H9 (cell line): ENCODE measurements around the gene CAMKV. TPM values are rescaled to one million over a fixed set of nuclear protein-coding genes. Genes with fewer than 3 reads are reported as not detected.

Experiments used
- DNase-seq: peaks from one replicate; pipeline ENCODE4 v3.0.0-alpha.2; 2017
- H2AFZ ChIP-seq: one replicate; pipeline ENCODE4 v1.6.1; 2013; ENCODE audit warnings: mild to moderate bottlenecking, low read length, control low read depth, moderate library complexity
- H2AK5ac ChIP-seq: 2 replicates; pipeline ENCODE4 v1.6.1; 2013; ENCODE audit warnings: low read length, control low read depth, mixed read lengths; ENCODE audit not compliant: insufficient read length
- H2BK120ac ChIP-seq: one replicate; pipeline ENCODE4 v1.6.1; 2013; ENCODE audit warnings: low read depth, mild to moderate bottlenecking, low read length, control low read depth, inconsistent platforms; ENCODE audit not compliant: poor library complexity, severe bottlenecking
- H2BK12ac ChIP-seq: 2 replicates; pipeline ENCODE4 v1.6.1; 2013; ENCODE audit warnings: low read length, control low read depth, mixed read lengths, low read depth; ENCODE audit not compliant: insufficient read length
- H2BK15ac ChIP-seq: 2 replicates; pipeline ENCODE4 v1.6.1; 2013; ENCODE audit warnings: low read depth, low read length, control low read depth
- H2BK20ac ChIP-seq: one replicate; pipeline ENCODE4 v1.6.1; 2013; ENCODE audit warnings: low read depth, mild to moderate bottlenecking, low read length, control low read depth, inconsistent platforms; ENCODE audit not compliant: poor library complexity, severe bottlenecking
- H2BK5ac ChIP-seq: 2 replicates; pipeline ENCODE4 v1.6.1; 2013; ENCODE audit warnings: low read length, control low read depth, mixed read lengths; ENCODE audit not compliant: insufficient read length
- H3K14ac ChIP-seq: 2 replicates; pipeline ENCODE4 v1.6.1; 2013; ENCODE audit warnings: low read length, control low read depth; ENCODE audit not compliant: insufficient read depth
- H3K18ac ChIP-seq: 2 replicates; pipeline ENCODE4 v1.6.1; 2013; ENCODE audit warnings: low read depth, mild to moderate bottlenecking, mixed read lengths, low read length, control low read depth; ENCODE audit not compliant: insufficient read length
- H3K23ac ChIP-seq: 2 replicates; pipeline ENCODE4 v1.6.1; 2013; ENCODE audit warnings: low read length, control low read depth, mixed read lengths, low read depth; ENCODE audit not compliant: insufficient read length
- H3K23me2 ChIP-seq: 2 replicates; pipeline ENCODE4 v1.6.1; 2013; ENCODE audit warnings: low read depth, mild to moderate bottlenecking, mixed read lengths, low read length, control low read depth; ENCODE audit not compliant: insufficient read length, poor library complexity, severe bottlenecking
- H3K27ac ChIP-seq: 2 replicates; pipeline ENCODE4 v1.5.1; 2013; ENCODE audit warnings: low read length, control low read depth, mixed read lengths, low read depth; ENCODE audit not compliant: insufficient read length
- H3K27me3 ChIP-seq: 2 replicates; pipeline ENCODE4 v1.6.1; 2013; ENCODE audit warnings: low read length, control low read depth, inconsistent platforms; ENCODE audit not compliant: insufficient read depth
- H3K4ac ChIP-seq: 2 replicates; pipeline ENCODE4 v1.6.1; 2013; ENCODE audit warnings: low read depth, mild to moderate bottlenecking, control low read depth, inconsistent platforms, low read length, moderate library complexity
- H3K4me1 ChIP-seq: 2 replicates; pipeline ENCODE4 v1.6.1; 2013; ENCODE audit warnings: low read length, control low read depth, inconsistent platforms; ENCODE audit not compliant: insufficient read depth
- H3K4me2 ChIP-seq: 2 replicates; pipeline ENCODE4 v1.6.1; 2013; ENCODE audit warnings: low read length, control low read depth, mixed read lengths; ENCODE audit not compliant: insufficient read length, insufficient read depth
- H3K56ac ChIP-seq: 2 replicates; pipeline ENCODE4 v1.6.1; 2013; ENCODE audit warnings: low read depth, mild to moderate bottlenecking, mixed read lengths, low read length, control low read depth; ENCODE audit not compliant: insufficient read length
- H3K79me1 ChIP-seq: 2 replicates; pipeline ENCODE4 v1.6.1; 2013; ENCODE audit warnings: low read depth, mild to moderate bottlenecking, moderate library complexity, low read length, control low read depth, inconsistent platforms; ENCODE audit not compliant: insufficient read depth, poor library complexity, severe bottlenecking
- H3K79me2 ChIP-seq: 2 replicates; pipeline ENCODE4 v1.6.1; 2013; ENCODE audit warnings: low read length, control low read depth, inconsistent platforms; ENCODE audit not compliant: insufficient read depth
- H3K9ac ChIP-seq: 2 replicates; pipeline ENCODE4 v1.6.1; 2013; ENCODE audit warnings: low read length, control low read depth, mixed read lengths; ENCODE audit not compliant: insufficient read length; ENCODE audit errors: extremely low read depth
- H3K9me3 ChIP-seq: one replicate; pipeline ENCODE4 v1.6.1; 2013; ENCODE audit warnings: low read depth, low read length, inconsistent platforms; ENCODE audit not compliant: control insufficient read depth
- H3T11ph ChIP-seq: one replicate; pipeline ENCODE4 v1.6.1; 2013; ENCODE audit warnings: mild to moderate bottlenecking, low read length, control low read depth, inconsistent platforms
- H4K20me1 ChIP-seq: one replicate; pipeline ENCODE4 v1.6.1; 2013; ENCODE audit not compliant: control insufficient read depth, insufficient read length, insufficient read depth
- H4K5ac ChIP-seq: 2 replicates; pipeline ENCODE4 v1.6.1; 2013; ENCODE audit warnings: low read depth, mild to moderate bottlenecking, mixed read lengths, low read length, control low read depth; ENCODE audit not compliant: insufficient read length
- H4K8ac ChIP-seq: replicated peaks from 2 replicates; pipeline ENCODE4 v1.6.1; 2013; ENCODE audit warnings: low read length, control low read depth, mixed read lengths, low read depth; ENCODE audit not compliant: insufficient read length
- H4K91ac ChIP-seq: 2 replicates; pipeline ENCODE4 v1.6.1; 2013; ENCODE audit warnings: low read depth, mild to moderate bottlenecking, moderate library complexity, mixed read lengths, low read length, control low read depth; ENCODE audit not compliant: insufficient read length
- H3K27ac Mint-ChIP-seq, 3 experiments: 2 replicates in 2 of 3; 3 replicates in 1 of 3; pipeline ENCODE4 v1.8.0; 2020 to 2021; ENCODE audit warnings: mixed read lengths in 3 of 3, mild to moderate bottlenecking in 1 of 3, moderate library complexity in 1 of 3
- H3K27me3 Mint-ChIP-seq: 2 replicates; pipeline ENCODE4 v1.8.0; 2021; ENCODE audit warnings: low read depth, mild to moderate bottlenecking, moderate library complexity, mixed read lengths
- H3K36me3 Mint-ChIP-seq, 3 experiments: 2 replicates in 2 of 3; 3 replicates in 1 of 3; pipeline ENCODE4 v1.8.0; 2020 to 2021; ENCODE audit warnings: low read depth in 3 of 3, mixed read lengths in 3 of 3; ENCODE audit not compliant: insufficient read depth in 1 of 3
- H3K4me1 Mint-ChIP-seq, 2 experiments: 2 replicates each; pipeline ENCODE4 v1.8.0; 2020; ENCODE audit warnings: mixed read lengths in 2 of 2
- H3K4me3 Mint-ChIP-seq, 2 experiments: 2 replicates in 1 of 2; 3 replicates in 1 of 2; pipeline ENCODE4 v1.8.0; 2020 to 2021; ENCODE audit warnings: mild to moderate bottlenecking in 2 of 2, mixed read lengths in 2 of 2, moderate library complexity in 1 of 2
- H3K9me3 Mint-ChIP-seq, 2 experiments: 2 replicates in 1 of 2; 3 replicates in 1 of 2; pipeline ENCODE4 v1.8.0; 2020; ENCODE audit warnings: mild to moderate bottlenecking in 2 of 2, mixed read lengths in 2 of 2, moderate library complexity in 1 of 2
- WGBS: extraction: QIAGEN DNeasy Blood & Tissue Kit; methylation state at CpG from one replicate; pipeline ENCODE4 v1.1.7; 2013; ENCODE audit warnings: missing lambda C conversion rate, low lambda C conversion rate, mixed read lengths; ENCODE audit not compliant: insufficient read length; ENCODE audit errors: extremely low coverage; 5-methylcytosine and 5-hydroxymethylcytosine counted together
- total RNA-seq: library from RNA; stranded (reverse); gene quantifications from 2 replicates; pipeline ENCODE4 v1.2.1, GENCODE V29; 2021
- TF ChIP-seq, protein P1 (sequence below): fragments of 200-600 bp; sonication (generic); conservative IDR thresholded peaks from 3 replicates; pipeline ENCODE4 v1.8.0; 2021; ENCODE audit warnings: antibody characterized with exemption, mild to moderate bottlenecking

CAMKV gene
- total RNA-seq, 1 experiment from 2014 or later = 54.2 TPM

DNA sequence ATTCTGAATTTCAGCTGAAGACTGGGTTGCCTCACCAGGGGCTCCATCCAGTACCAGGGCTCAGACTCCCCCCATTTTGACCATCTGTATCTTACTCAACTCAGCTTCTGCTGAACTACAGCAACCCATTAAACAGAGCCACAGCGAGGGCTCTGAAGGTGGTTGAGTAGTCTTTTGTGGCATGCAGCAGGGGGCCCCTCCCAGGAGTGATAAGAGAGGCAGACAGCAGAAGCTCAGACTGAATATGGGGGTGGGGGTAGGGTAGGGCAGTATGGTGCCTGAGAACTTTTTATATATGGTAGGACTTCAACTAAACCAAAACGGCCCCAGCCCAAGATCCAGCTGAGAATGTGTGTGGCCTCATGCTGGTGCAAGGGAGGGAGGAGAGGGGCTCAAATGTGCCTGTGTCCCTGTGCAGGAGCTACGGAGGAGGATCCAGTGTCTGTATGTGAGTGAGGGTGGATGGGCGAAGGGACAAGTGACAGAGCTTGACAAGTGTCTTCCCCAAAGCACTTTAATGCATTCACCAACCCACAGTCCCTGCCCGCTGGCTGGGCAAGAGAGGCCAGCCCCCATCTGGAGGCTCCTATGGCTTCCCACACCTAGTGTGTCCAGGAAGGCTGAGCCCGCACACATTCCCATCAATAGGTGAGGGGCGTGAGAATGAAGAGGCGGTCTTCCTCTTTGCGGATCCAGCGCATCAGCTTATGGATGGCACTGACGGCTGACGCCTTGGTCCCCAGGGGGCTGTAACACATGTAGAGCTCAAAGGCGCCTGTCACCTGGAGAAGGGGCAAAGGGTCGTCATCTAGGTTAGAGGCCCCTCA is 38.9 kb upstream of the CAMKV start:
- Histone ChIP-seq H3K27ac (no peak overlapping the region), H3T11ph (no peak overlapping the region), H2BK120ac (no peak overlapping the region), H2BK20ac (no peak overlapping the region), H3K4me1 (peaks cover 2% of the 10 kb centered on the region; the same call in 1 of the 2 replicates), H2BK5ac (no peak overlapping the region), H3K27me3 (no peaks in the 10 kb centered on the region; the same call in 1 of the 2 replicates), H3K4me2 (no peak overlapping the region), H2AFZ (no peak overlapping the region), H3K18ac (no peak overlapping the region), H3K79me2 (no peaks in the 10 kb centered on the region), H3K9me3 (no peaks in the 10 kb centered on the region), H3K23me2 (no peaks in the 10 kb centered on the region), H4K20me1 (no peaks in the 10 kb centered on the region), H3K9ac (no peak overlapping the region), H3K4ac (no peak overlapping the region), H2BK15ac (no peak overlapping the region), H2AK5ac (no peak overlapping the region), H2BK12ac (no peak overlapping the region), H3K14ac (no peak overlapping the region), H3K23ac (no peak overlapping the region), H3K56ac (no peak overlapping the region), H4K91ac (no peak overlapping the region), H4K5ac (no peak overlapping the region), H4K8ac (no peak overlapping the region), H3K79me1 (no peaks in the 10 kb centered on the region)
- Mint-ChIP-seq H3K9me3 (no peaks in the 10 kb centered on the region; a peak in 1 of 5 replicates), H3K36me3 (peaks cover 0 to 11% (median 0%) of the 10 kb centered on the region in 3 experiments; a peak in 5 of 7 replicates), H3K27ac (no peak overlapping the region), H3K4me1 (peaks cover 41 to 64% of the 10 kb centered on the region in 2 experiments), H3K27me3 (no peaks in the 10 kb centered on the region; the same call in 1 of the 2 replicates), H3K4me3 (no peak overlapping the region)
- no CpG with 5 or more reads among the region's 14 CpGs for WGBS
- no peak for DNase-seq
- TF ChIP-seq, protein P1, sequence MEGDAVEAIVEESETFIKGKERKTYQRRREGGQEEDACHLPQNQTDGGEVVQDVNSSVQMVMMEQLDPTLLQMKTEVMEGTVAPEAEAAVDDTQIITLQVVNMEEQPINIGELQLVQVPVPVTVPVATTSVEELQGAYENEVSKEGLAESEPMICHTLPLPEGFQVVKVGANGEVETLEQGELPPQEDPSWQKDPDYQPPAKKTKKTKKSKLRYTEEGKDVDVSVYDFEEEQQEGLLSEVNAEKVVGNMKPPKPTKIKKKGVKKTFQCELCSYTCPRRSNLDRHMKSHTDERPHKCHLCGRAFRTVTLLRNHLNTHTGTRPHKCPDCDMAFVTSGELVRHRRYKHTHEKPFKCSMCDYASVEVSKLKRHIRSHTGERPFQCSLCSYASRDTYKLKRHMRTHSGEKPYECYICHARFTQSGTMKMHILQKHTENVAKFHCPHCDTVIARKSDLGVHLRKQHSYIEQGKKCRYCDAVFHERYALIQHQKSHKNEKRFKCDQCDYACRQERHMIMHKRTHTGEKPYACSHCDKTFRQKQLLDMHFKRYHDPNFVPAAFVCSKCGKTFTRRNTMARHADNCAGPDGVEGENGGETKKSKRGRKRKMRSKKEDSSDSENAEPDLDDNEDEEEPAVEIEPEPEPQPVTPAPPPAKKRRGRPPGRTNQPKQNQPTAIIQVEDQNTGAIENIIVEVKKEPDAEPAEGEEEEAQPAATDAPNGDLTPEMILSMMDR = no peak
